ENCODE measurements around the gene NR5A1.

NR5A1 gene

GRCh38 chr9:124437086-124437485 is 70.1 kb downstream of the NR5A1 start:
- DNase-seq, result peak in 1 of 2 experiments; percentile 13

GRCh38 chr9:124436320-124436719 is 70.9 kb downstream of the NR5A1 start:
- DNase-seq, result no peak

Data from NCI-H2081 (cell line).